NCI-H774 (cell line): ENCODE data around the gene KIF18B.

Experiments
- DNase-seq: peaks from one replicate; lab custom pipeline; 2025; lab: John Stamatoyannopoulos, UW

KIF18B gene

DNA sequence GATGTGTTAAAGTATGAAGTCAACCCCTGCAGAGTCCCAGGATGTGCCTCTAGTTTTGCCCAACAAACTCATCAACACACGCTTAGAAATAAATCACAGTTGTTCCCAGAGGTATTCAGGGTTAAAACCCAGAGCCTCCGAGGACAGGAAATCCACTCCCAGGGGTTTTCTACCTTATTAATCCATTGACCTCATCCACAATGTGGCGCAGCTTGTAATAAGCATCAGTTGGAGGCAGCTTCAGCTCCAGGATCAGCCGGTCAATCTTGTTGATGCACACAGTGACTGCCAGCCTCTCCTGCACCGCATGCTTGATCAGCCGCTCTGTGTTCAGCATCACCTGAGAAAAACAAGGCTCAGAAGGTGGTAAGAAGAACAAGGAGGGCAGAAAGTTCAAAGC lies 71.8 kb downstream of the KIF18B start:
- DNase-seq = no peak
